AG08395 (cell line): ENCODE results near the gene DOCK10.
A peak's percentile ranks its signal among the peaks of the same experiment; 100 is the strongest.

Experiments
- DNase-seq: peaks from one replicate; pipeline ENCODE4 v3.0.0; 2012; ENCODE audit warnings: mixed read lengths, low spot score

The DOCK10 gene

GRCh38 chr2:224836263-224836662, 206.0 kb downstream of the DOCK10 start:
- peak; percentile 33 for DNase-seq

DNA sequence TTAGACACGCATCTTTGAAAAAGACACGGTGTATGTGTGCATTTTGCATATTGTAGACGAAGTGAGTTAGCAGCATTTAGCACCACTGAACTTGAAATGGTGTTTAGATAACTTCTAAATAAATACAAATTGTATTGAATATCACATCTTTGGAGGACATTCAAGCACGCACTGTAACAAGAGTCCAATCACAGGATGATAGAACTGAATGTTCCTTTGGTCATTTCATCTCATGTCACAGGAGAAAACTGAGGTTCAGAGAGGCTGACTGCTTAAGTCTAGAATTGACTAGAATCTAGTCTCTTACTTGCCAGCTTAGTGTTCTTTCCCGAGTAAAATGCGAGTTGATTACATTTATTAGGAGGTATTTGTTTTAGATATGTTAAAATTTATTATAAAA, 206.9 kb downstream of the DOCK10 start:
- no peak for DNase-seq

DNA sequence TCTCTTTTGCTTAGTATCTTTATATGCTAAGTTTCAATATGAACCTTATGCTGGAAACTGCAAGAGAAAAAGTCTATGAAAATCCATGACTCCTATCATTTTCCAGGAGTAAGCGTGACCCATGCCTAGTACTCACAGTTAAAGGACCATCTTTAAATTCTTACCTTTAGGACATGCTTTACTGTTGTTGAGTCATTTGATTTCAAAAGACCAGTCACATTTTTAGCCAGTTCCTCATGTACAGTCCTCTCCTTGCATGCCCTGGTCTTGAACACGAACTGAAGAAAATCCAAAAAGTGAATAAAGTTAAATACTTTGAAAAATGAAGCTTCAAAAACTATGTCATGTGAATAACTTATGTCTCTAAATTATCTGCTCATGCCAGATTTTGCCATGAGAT, 208.3 kb downstream of the DOCK10 start:
- no peak for DNase-seq

DNA sequence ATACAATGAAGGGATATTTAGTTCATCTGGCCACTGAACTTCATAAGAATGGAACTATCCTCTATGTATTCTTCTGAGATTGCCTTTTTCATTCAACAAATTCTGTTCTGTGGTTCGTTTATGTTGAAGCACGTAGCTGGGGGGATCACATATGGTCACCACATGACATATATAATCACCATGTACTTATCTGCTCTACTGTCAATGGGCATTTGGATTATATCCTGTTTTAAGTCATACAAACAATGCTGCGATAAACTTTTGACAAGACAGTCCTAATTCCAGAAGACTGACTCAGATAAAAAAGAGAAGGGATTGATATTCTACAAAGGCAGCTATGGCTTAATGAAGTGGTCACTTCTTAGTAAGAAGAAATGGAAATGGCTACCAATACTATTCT, 210.1 kb downstream of the DOCK10 start:
- no peak for DNase-seq

GRCh38 chr2:224831530-224831929, 210.7 kb downstream of the DOCK10 start:
- DNase-seq, result no peak

GRCh38 chr2:224820283-224820991, 221.8 kb downstream of the DOCK10 start:
- no peak for DNase-seq

DNA sequence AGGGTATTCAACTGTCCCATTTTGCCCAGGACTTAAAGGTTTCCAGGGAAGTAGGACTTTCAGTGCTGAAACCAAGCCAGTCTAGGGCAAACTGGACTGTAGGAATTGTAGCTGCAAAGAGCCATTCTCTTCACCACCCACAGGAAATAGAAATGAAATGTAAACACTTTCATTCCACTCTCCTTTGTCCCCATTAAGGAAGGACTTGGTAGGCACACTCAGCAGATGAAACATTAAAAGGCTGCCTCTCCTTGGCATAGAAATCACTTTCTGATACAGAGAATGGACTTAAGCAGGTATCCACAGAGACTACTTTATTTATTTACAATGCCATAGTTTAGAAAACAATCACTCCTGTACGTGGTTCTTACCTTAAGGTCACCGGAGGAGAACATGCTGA, 223.2 kb downstream of the DOCK10 start:
- DNase-seq, result no peak

DNA sequence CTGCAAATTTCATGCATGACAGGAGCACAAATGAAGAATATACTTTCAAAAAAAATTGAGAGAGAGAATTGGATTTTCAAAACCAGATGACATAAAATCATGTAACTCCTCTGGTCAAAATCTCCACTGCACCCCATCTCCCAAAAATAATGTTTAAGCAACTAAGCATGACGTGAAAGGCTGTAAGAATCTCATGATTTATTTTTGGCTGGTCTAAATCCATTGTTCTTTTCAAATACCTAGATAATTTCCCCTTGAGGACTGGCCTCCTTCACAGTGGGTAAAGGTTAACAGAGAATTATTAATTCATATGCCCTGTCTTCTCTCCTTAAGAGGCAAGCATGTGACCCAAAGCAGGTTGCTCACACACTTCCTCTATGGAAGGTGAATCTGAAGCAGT, 224.6 kb downstream of the DOCK10 start:
- DNase-seq, result no peak

DNA sequence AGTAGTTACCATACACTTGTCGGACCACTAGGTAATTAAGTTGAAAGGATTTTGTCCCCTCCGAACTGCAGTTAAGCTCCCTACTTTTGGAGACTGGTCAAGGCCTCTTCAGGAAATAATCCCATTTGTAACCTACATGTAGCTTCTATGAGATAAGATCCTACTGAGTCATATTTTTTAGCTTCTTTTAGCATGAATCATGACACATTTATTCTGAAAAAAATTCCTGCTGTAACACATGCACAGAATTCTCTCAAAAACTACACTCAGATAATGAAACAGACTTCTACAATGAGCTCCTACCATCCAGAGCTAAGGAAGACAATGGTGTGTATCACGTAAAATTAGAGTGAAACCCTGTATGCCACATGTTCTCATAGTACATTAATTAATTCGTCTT, 225.5 kb downstream of the DOCK10 start:
- peak; percentile 79 for DNase-seq

DNA sequence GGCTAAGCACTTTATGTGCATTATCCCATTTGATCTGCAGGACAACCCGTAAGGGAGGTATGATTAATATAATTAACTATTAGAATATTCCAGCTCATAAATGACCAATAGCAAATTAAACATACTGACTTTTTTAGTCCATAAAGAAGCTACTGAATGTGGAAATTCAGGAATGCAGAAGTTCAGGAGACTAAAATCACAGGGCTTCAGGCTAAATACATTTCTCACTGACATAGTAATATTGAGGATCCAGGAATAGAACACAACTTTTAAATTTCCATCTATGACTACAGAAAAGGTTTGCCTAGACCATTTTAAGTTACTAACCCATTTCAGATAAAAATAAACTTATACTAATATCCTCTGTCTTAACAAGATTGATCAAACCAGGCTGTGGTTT, 228.7 kb downstream of the DOCK10 start:
- no peak for DNase-seq

GRCh38 chr2:224807153-224807964, 234.9 kb downstream of the DOCK10 start:
- no peak for DNase-seq

DNA sequence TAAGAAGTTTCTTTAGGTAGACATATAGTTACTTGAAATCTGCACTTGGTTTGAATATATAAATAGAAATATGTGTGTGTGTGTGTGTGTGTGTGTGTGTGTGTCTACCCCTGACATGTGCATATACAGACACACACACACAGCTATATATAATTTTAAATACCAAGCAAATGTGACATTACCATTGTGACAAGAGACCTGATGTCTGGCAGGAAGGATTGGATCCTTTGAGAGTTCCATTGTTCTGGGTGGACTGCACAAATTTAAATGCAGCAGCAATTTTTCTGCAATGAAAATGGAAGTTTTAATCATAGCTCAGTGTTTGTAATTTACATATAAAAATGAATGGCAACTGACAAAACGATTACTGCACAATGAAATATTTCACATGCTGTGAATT, 238.3 kb downstream of the DOCK10 start:
- DNase-seq, result no peak

DNA sequence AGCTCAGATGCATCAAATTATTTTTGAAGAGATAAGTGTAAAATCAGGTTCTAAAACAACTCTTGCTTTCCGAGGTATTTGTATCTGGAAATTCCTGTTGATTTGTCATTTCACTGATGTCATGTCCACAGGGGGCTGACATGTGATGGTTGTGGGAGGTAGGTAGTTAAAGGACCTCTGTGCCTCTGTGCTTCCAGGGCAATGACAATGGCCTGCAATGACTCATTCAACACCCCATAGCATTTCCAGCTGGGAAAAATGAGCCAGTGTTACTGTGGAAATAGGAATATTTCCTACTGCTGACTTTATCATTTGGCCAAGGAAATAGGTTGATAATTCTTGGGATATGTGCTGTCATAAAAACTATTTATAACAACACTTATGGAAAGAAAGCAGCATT, 239.9 kb downstream of the DOCK10 start:
- peak; percentile 55 for DNase-seq

DNA sequence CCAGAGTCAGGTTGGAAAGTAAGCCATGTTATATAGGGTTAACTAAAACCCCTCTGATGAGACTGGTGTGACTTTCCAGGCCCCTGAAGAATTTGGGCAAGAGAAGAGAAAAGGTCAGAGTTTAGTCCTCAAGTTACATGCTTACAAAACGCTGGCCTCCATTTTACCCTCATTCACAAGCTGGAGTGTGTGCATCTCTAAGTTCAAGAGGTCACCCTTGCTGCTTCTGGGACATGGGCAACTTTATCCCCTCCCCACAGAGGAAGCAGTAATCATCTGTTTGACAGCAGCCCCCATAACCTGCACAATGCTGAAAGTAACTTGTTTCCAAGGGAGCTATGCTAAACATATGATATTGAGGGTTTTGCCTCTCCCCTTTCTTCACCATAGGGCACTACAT, 240.9 kb downstream of the DOCK10 start:
- DNase-seq, result no peak

- DNase-seq, result no peak
Observed at GRCh38 chr2:224799691-224800090, 242.6 kb downstream of the DOCK10 start.

DNA sequence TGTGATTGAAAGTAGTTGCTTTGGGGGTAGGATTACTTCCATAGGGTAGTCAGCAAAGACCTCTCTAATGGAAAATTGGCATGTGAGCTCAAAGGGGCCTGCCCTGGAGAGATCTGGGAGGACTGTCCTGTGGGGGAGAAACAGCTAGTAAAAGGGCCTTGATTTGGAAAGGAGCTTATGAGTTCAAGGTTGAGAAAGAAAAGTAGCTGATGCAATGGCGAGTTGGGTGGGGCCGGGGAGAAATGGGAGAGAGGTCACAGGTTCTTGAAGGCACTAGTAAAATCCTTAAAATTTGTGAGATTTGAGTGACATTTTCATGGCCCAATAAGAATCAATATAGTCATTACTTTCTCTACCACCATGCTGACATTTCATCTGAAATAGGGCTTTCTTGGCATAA, 244.1 kb downstream of the DOCK10 start:
- no peak for DNase-seq

DNA sequence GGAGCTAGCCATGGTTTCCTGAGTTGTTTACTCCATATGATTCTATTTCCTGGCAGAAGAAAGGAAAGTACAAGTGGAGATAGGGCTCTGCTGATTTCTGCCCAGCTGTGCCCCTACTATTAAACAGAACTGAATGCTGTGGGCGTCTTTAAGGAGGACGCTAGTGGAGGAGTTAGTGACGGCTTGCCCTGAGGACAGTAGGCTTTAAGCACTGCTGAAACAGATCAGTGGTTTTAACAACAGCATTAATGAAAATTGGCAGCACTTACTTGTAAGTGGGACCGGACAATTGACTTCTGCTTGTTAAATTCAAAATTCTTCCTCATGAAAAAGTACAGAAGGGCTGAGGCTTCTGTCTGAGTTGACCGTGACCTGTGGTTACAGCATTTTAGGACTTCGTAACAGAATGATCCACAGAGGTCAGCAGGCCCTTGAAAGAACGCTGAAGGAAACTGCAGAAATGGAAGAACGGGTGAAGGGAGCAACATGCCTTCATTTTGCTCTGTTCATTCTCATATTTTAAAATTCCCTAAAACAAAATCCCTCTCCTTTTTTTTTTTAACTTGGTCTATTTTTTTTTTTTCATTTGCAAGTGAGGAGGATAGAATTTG, 245.5 kb downstream of the DOCK10 start:
- DNase-seq, result no peak

DNA sequence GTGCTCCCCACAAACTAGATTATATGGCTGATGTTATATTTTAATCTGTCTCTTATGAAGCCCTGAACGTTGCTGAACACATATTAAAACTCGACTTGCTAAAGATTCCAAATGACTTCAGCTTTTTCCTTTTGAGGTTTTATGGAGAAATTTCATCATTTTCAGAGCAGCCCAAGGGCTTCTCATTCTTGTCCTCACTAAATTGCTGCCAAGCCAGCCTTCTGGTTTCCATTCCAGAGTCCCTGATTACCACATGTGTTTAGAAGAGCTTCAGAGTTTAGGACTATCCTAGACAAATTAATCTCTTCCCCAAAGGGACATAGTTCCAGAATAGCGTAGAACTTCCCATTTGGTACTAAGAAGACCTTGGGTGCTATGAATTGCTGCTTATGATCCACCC, 248.3 kb downstream of the DOCK10 start:
- peak; percentile 75 for DNase-seq

- no peak for DNase-seq
Observed at GRCh38 chr2:224786848-224787247, 255.4 kb downstream of the DOCK10 start.

- DNase-seq, result no peak
Observed at GRCh38 chr2:224781400-224781799, 260.9 kb downstream of the DOCK10 start.

- no peak for DNase-seq
Observed at GRCh38 chr2:224780823-224781222, 261.4 kb downstream of the DOCK10 start.

DNA sequence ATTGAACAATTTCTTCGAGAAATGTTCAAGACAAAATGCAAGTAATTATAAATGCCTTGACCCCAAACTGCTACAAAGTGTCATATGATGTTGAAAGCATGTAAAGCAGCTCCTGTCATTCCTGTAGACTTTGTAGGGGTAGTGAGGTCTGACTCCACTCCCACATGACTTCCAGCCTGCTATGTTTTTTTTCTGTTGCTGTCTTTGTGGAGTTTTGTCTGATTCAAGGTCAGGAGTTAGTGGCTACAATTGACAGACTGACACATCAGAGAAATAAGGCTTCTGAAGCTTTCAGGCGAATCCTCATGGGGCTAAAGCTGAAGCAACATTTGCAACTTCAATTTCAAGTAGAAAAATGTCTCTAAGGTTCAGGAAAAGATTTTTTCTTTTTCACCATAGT, 262.2 kb downstream of the DOCK10 start:
- no peak for DNase-seq

GRCh38 chr2:224778474-224778877, 263.8 kb downstream of the DOCK10 start:
- DNase-seq, result peak; percentile 61
